Measurements from ENCODE around the gene ANKRD35. TPM values are rescaled to one million over a fixed set of nuclear protein-coding genes. Genes with fewer than 3 reads are reported as not detected.
"Not testable (repeated sequence)": the region's sequence is repeated elsewhere in the genome, so short reads cannot be mapped to it uniquely, and the experiment has no call there.

The ANKRD35 gene, protein sequence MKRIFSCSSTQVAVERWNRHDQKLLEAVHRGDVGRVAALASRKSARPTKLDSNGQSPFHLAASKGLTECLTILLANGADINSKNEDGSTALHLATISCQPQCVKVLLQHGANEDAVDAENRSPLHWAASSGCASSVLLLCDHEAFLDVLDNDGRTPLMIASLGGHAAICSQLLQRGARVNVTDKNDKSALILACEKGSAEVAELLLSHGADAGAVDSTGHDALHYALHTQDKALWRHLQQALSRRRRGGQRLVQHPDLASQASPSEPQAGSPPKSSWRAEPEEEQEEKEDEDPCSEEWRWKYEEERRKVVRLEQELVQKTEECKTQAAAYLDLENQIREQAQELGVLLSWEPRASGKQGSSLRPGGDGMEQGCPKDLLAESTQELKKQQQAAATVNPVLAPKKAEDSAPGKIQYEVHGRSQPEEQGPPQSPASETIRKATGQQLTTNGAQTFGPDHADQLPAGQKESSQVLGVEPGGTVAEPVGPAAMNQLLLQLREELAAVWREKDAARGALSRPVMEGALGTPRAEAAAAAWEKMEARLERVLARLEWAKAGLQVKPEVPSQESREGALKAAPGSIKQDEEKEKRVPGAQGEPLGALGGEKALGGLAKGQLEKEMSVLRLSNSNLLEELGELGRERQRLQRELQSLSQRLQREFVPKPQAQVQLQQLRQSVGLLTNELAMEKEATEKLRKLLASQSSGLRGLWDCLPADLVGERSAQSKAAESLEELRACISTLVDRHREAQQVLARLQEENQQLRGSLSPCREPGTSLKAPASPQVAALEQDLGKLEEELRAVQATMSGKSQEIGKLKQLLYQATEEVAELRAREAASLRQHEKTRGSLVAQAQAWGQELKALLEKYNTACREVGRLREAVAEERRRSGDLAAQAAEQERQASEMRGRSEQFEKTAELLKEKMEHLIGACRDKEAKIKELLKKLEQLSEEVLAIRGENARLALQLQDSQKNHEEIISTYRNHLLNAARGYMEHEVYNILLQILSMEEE
- 0.12 and 0.25 TPM in 2 replicates for total RNA-seq (2014; rRNA removed; shearing (Covaris generic))

DNA sequence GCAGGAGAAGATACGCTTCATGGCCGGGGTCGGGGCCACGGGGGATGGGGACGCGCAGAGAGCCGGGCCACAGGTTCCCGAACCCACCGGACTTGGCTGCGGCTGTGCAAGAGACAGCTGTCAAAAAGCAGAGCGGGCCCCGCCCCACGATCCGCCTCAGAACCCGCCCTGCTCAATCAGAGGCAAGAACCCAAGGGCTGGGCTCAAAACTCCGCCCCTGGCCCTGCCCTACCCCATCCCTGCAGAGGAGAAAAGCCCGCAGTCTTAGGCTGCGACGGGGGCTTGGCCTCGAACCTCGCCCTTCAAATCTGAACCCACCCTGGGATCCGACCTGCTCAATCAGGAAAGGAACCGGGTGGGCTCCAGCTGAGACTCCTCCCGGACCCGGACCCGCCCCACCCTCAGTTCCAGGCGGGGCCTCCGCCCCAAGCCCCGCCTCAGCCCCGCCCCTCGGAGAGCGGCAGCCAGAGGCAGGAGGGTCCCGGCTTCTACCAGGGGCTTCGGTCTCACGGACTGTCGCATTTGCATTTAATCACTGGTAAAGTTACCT lies at the start of gene ANKRD35:
Gene ANKRD35 (minus strand): TSS at position 129 of the 550 bp plus-strand sequence. CDS start 108 bp downstream, at position 21.
- DNase-seq (ENCODE audit: low read depth), result peak; percentile 73

GRCh38 chr1:145932522-145933009 lies 46.9 kb upstream of the ANKRD35 start:
- not testable (repeated sequence) for DNase-seq (ENCODE audit: low read depth)

DNA sequence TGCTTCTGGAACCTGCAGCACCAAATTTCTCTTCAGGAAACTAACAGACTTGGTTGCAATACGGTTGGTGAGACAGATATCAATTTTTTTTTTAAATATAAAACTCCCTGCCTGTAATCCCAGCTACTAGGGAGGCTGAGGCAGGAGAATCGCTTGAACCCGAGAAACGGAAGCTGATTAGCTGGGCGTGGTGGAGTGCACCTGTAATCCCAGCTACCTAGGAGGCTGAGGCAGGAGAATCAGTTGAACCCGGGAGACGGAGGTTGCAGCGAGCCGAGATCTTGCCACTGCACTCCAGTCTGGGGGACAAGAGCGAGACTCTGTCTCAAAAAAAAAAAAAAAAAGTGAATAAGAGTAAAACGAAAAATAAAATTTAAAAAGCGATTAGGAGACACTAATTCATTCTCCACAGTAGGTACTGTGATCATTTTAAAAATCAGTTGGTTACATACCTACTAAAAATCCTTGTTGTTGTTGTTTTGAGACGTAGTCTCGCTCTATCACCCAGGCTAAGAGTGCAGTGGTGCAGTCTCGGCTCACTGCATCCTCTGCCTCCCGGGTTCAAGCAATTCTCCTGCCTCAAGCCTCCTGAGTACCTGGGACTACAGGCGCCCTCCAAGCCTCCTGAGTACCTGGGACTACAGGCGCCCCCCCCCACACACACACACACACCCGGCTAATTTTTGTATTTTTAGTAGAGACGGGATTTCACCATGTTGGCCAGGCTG lies 42.4 kb upstream of the ANKRD35 start:
- DNase-seq (ENCODE audit: low read depth), result no peak

- DNase-seq (ENCODE audit: low read depth), result peak; percentile 99
Observed at GRCh38 chr1:145927063-145927886, 41.6 kb upstream of the ANKRD35 start, which contains the start of gene RBM8A. Gene RBM8A (minus strand): TSS chr1:145927484. CDS start chr1:145927426, 58 bp downstream.

GRCh38 chr1:145926686-145927062 lies 41.0 kb upstream of the ANKRD35 start:
- no peak for DNase-seq (ENCODE audit: low read depth)

- DNase-seq (ENCODE audit: low read depth), result no peak
Observed at GRCh38 chr1:145922266-145922665, 36.6 kb upstream of the ANKRD35 start.

DNA sequence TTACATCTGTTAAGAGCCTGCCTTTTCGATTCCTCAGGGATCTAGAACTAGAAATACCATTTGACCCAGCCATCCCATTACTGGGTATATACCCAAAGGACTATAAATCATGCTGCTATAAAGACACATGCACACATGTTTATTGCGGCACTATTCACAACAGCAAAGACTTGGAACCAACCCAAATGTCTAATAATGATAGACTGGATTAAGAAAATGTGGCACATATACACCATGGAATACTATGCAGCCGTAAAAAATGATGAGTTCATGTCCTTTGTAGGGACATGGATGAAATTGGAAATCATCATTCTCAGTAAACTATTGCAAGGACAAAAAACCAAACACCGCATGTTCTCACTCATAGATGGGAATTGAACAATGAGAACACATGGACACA lies 34.6 kb upstream of the ANKRD35 start:
- not testable (repeated sequence) for DNase-seq (ENCODE audit: low read depth)

- peak; percentile 84 for DNase-seq (ENCODE audit: low read depth)
Observed at GRCh38 chr1:145918992-145919939, 33.6 kb upstream of the ANKRD35 start.

DNA sequence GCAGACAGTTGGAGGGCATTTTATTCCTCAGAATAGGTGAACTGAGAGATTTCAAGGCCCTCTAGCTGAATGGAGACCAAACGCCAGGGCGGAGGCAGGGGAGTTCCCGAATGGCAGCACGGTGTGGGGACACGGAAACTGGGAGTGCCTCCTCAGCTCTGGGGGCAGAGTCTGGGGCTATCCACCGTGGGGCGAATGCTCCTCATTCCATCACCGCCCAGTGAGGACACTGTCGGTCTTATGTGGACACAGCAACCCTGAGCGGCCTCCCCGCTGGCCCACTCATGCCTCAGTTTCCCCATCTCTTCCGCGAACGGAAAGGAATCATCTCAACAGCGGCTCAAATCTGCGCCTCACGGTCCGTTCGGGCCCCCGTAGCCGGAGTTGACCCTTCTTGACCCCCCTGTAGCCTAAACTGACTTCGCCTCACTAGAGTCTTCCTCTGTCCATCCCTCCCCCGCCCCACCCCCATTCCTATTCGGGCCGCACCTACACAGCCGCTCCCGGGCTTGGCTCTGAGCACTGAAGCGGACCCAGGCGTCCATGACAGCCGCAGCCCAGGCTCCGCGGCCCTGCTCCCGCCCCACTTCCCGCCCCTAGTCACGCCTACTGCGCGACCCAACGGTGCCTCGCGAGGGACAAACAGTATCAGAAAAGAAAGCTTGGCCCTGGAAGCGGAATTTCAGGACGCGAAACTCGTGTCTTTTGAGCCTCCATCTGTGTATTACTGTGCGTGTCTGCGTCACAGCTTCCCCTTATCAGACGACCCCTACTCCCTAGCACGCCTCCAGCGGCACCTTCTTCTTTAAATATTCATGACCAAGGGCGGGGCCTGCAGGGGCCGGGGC lies 32.7 kb upstream of the ANKRD35 start, which contains the start of gene PEX11B:
Gene PEX11B (minus strand): TSS at position 574 of the 848 bp plus-strand sequence. CDS start 29 bp downstream, at position 545.
- DNase-seq (ENCODE audit: low read depth), result peak; percentile 82

- no peak for DNase-seq (ENCODE audit: low read depth)
Observed at GRCh38 chr1:145917595-145917994, 31.9 kb upstream of the ANKRD35 start.

DNA sequence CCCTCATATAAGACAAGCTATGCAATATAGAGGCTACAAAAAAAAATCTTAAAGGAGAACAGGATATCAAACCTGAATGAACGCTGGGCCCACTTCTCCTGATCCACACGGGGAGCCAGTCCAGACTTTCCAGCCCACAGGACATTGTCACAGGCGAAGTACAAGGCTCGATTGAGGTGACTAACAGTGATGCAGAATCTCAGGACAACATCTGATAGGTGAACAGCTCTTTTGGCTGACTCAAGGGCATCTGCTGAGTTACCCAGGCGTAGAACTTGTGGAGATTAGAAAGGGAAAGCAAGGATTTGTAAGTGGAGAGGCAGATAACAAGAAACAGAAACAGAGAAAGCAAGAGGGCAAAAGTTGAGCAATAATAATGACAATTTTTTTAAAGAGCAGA lies 31.1 kb upstream of the ANKRD35 start:
- no peak for DNase-seq (ENCODE audit: low read depth)

DNA sequence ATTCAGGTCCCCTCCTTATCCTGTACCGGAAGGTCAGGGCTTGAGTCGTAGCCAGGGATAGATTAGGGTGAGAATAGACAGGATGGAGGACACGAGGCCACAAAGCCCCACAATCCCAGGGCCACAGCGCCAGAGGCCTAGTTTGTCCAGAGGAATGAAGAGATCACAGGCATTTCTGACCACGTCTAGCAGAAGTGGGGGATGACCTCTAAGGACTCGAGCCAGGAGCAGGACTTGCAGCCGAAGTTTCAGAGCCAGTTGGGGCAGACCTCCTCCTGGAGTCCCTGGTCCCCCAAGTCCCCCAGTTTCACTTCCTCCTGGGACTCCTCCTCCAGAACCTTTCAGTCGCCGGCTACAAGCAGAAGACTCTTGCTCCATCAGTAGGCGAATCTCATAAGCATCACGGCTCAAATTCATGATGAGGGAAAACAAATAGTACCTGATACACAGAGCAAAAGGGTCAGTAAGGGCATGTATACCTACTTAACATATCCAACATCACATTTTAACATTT lies 26.5 kb upstream of the ANKRD35 start:
- DNase-seq (ENCODE audit: low read depth), result no peak

DNA sequence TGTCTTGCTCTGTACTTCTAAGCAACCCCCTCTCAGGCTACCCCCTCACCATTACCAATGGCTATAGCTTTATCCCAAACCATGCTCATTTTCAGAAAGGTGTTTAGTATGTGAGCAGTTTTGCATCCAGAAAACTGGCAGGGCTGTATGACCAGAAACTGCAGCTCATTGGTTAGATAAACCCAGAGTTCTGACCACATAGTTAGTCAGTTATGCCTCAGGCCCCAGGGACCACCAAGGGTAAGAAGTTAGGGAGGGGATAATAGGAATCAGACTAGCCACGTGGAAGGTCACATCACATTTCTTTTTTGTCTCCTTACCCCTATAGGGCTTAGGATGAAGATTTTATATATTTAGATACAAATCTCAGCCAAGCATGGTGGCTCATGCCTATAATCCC lies 23.0 kb upstream of the ANKRD35 start:
- DNase-seq (ENCODE audit: low read depth), result peak; percentile 25

DNA sequence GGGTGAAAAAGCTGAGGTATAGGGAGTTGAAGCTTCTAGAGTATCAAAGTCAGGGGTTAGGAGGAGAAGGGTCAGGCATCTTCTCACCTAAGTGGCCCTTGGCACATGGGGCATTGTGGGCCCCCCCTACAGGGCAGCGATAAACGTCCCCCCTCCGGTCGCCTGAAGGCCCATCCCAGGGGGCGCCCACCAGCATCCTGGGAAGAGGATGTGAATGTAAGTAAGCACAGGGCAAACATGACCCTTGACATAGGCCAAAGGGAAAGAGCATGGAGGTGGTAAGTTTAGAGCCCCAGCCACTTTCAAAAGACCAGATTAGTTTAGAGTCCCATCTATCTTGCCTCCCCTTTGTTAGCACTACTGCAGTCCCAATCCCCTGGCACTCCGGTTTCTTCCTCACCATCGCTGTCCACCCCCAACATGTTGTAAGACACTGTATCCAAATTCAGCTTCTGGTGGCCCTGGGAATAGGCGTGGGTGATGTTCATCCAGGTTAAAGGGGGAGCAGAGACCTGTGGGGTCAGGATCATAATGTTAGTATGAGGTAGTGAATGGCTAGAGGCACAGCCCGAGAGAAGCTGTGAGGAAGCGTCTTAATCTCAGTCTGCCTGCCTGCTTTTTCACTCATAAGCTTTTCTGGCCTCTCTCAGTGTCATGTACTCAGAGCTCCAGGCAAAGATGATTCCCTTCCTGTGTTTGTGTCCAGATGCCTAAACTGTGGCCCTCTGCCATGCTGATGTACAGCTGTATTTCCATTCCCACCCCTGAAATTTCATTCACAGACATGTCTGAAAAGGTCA lies 21.5 kb upstream of the ANKRD35 start:
- no peak for DNase-seq (ENCODE audit: low read depth)

GRCh38 chr1:145901312-145902021 lies 15.8 kb upstream of the ANKRD35 start:
- DNase-seq (ENCODE audit: low read depth), result no peak

DNA sequence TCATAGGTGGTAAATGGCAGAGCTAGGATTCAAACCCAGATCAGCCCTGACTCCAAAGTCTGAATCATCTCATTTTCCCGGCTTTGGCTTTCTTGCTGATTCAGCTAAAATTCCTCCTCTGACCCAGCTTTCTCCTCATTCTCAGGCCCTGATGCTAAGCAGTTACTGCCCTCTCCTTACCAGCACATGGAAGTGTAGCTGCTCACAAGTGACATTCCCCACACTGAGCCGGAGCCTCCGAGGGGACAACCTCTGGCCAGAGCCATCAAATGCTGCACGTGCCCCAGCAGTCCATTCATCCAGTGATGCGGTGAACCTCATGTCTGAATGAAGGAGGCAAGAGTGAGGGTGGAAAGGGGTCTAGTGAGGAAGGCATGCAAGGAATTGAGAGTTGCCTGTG lies 13.1 kb upstream of the ANKRD35 start:
- no peak for DNase-seq (ENCODE audit: low read depth)
